ENCODE measurements around the gene ANKRD23. TPM values are rescaled to one million over a fixed set of nuclear protein-coding genes. Genes with fewer than 3 reads are reported as not detected.
A peak's percentile ranks its signal among the peaks of the same experiment; 100 is the strongest.

ANKRD23 gene
- total and polyA plus RNA-seq, 2 of the 13 experiments (the other 11 are each of a cell fraction or from before 2014, with no cell fraction given) = 1.5 to 1.6 TPM

DNA sequence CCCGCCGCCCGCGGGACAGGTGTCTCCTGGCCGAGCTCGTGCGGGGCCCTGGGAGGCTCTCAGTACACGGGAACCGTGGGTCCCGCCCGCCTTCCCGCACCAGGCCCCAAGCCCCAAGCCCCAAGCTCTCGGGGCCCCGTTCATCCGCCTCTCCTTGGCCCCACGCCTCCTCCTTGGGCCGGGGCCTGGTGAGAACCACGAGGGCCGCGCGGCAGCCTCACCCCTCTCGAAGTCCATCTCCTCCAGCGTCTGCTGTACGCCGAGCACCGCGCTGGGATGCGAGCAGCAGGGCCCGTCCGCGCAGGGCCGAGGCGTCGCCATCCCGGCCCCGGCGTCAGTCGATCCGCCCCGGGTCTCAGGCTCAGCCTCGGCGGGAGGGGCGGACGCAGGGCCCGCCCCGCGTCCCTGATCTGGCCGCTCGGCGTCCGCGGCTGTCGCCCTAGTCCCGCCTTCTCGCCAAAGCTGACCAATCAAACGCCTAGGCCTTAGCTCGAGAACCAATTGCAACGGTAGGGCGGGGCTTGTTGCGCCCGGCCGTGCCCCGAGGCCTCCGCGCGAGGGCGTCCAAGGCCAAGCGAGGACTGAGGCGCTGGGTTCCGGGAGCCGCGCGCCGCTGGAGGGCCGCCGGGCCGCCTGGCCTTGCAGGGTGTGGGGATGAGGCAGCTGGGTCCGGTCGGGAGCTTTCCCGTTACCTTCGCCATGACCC is 14.0 kb upstream of the ANKRD23 start, which contains the start of gene ANKRD39 (continued):
- TF ChIP-seq LRRFIP1 (CRISPR knock-in tag; conservative IDR thresholded peaks at IDR 0.05) (no peak), ZMYM4 (CRISPR knock-in tag; IDR thresholded peaks at IDR 0.05) (peak; percentile 94), MTERF4 (CRISPR knock-in tag; IDR thresholded peaks at IDR 0.05) (peak; percentile 95), ZNF567 (CRISPR knock-in tag; IDR thresholded peaks at IDR 0.05; ENCODE audit: borderline replicate concordance) (peak; percentile 44; the same call in 1 of the 2 replicates), MAZ (IDR thresholded peaks at IDR 0.05; ENCODE audit: borderline replicate concordance, low read depth, low read length) (peak; percentile 84), MAZ (CRISPR knock-in tag; IDR thresholded peaks at IDR 0.05; ENCODE audit: low read depth) (peak; percentile 97), NRL (CRISPR knock-in tag; IDR thresholded peaks at IDR 0.05; ENCODE audit: borderline replicate concordance) (peak; percentile 33), JUND (CRISPR knock-in tag; IDR thresholded peaks at IDR 0.05) (peak; percentile 48; the same call in 1 of the 2 replicates), RARA (CRISPR knock-in tag; IDR thresholded peaks at IDR 0.05) (peak; percentile 43), BHLHE40 (IDR thresholded peaks at IDR 0.05; ENCODE audit: low read length) (peak; percentile 38; the same call in 1 of the 2 replicates), SIX4 (CRISPR knock-in tag; IDR thresholded peaks at IDR 0.05) (peak; percentile 9; the same call in 1 of the 2 replicates), ZNF720 (CRISPR knock-in tag; IDR thresholded peaks at IDR 0.05) (peak; percentile 45; the same call in 1 of the 2 replicates), ZNF615 (CRISPR knock-in tag; IDR thresholded peaks at IDR 0.05; ENCODE audit: borderline replicate concordance) (no peak), FOSL1 (CRISPR knock-in tag; IDR thresholded peaks at IDR 0.05; ENCODE audit: borderline replicate concordance) (peak; percentile 43; the same call in 1 of the 2 replicates), BRCA1 (CRISPR knock-in tag; IDR thresholded peaks at IDR 0.05) (peak; percentile 88), ZBTB43 (CRISPR knock-in tag; conservative IDR thresholded peaks at IDR 0.05) (peak; percentile 77), ZNF484 (CRISPR knock-in tag; IDR thresholded peaks at IDR 0.05; ENCODE audit: borderline replicate concordance, low read depth) (peak; percentile 74; the same call in 1 of the 2 replicates), HNRNPUL1 (IDR thresholded peaks at IDR 0.05; ENCODE audit: low read depth, low read length) (no peak; the same call in 1 of the 2 replicates), SCMH1 (CRISPR knock-in tag; IDR thresholded peaks at IDR 0.05; ENCODE audit: borderline replicate concordance) (no peak), TOE1 (CRISPR knock-in tag; IDR thresholded peaks at IDR 0.05) (no peak; the same call in 1 of the 2 replicates), CENPBD1 (CRISPR knock-in tag; IDR thresholded peaks at IDR 0.05; ENCODE audit: borderline replicate concordance, low read depth) (no peak), ZFP1 (CRISPR knock-in tag; IDR thresholded peaks at IDR 0.05) (0 out of 2 replicates have a peak, but pooled peaks have one; percentile 46)
- TF ChIP-seq, protein P1, sequence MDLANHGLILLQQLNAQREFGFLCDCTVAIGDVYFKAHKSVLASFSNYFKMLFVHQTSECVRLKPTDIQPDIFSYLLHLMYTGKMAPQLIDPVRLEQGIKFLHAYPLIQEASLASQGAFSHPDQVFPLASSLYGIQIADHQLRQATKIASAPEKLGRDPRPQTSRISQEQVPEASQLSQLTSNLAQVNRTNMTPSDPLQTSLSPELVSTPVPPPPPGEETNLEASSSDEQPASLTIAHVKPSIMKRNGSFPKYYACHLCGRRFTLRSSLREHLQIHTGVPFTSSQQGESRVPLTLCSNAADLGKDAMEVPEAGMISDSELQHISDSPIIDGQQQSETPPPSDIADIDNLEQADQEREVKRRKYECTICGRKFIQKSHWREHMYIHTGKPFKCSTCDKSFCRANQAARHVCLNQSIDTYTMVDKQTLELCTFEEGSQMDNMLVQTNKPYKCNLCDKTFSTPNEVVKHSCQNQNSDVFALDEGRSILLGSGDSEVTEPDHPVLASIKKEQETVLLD (CRISPR knock-in tag; IDR thresholded peaks at IDR 0.05; ENCODE audit: low read depth) = 0 out of 2 replicates have a peak, but pooled peaks have one; percentile 31

Measured in HepG2 (cell line).